Uterus (tissue), 4 donors: ENCODE results near the gene BCAM. TPM values are rescaled to one million over a fixed set of nuclear protein-coding genes. Genes with fewer than 3 reads are reported as not detected.

Experiments
- DNase-seq, 2 donors: peaks; one replicate each; pipeline ENCODE4 v3.0.0-alpha.2; 2019 to 2020
- H3K27ac ChIP-seq, 2 donors: fragments of 200-600 bp; sonication (generic); 1 replicate in 1 of 2; 2 replicates in 1 of 2; pipeline ENCODE4 v1.5.1; 2016 to 2018
- H3K27me3 ChIP-seq, 2 donors: fragments of 200-600 bp; sonication (generic); one replicate each; pipeline ENCODE4 v1.5.1; 2018 to 2019; ENCODE audit warnings: control low read depth in 1 of 2
- H3K36me3 ChIP-seq, 2 donors: fragments of 200-600 bp; sonication (generic); one replicate each; pipeline ENCODE4 v1.5.1; 2019; ENCODE audit warnings: control low read depth in 1 of 2
- H3K4me1 ChIP-seq, 2 donors: fragments of 200-600 bp; sonication (generic); one replicate each; pipeline ENCODE4 v1.5.1; 2018 to 2019; ENCODE audit warnings: control low read depth in 1 of 2
- H3K4me3 ChIP-seq, 2 donors: fragments of 200-600 bp; sonication (generic); 1 replicate in 1 of 2; 2 replicates in 1 of 2; pipeline ENCODE4 v1.5.1; 2018 to 2019; ENCODE audit warnings: mild to moderate bottlenecking in 1 of 2
- H3K9me3 ChIP-seq, 2 donors: fragments of 200-600 bp; sonication (generic); one replicate each; pipeline ENCODE4 v1.5.1; 2019; ENCODE audit warnings: control low read depth in 1 of 2
- POLR2A ChIP-seq, 2 donors: fragments of 450-650 bp; IDR thresholded peaks; one replicate each; pipeline ENCODE4 v1.6.1; 2016; ENCODE audit warnings: antibody characterized with exemption in 2 of 2, mild to moderate bottlenecking in 1 of 2, moderate library complexity in 1 of 2
- intact Hi-C: fragments of 100-400 bp; cut with DNase I; formaldehyde crosslinking; loops from one replicate; pipeline ENCODE4 v1.15.1; 2023; ENCODE audit warnings: low total_unique reads
- total RNA-seq, 4 donors: library from RNA; depleted of rRNA in 3 of 4; stranded (reverse); fragments of >200 nt in 3 of 4; gene quantifications; one replicate each; pipeline versions ENCODE4 v1.1.0 to v1.2.4, GENCODE V29; 2014 to 2023
- TF ChIP-seq, protein P1 (sequence below), 4 experiments: fragments of 200-600 bp in 2 of 4; fragments of 450-650 bp in 2 of 4; sonication (generic) in 2 of 4; IDR thresholded peaks; one replicate each; pipeline ENCODE4 v1.5.1; 2016 to 2019; ENCODE audit warnings: antibody characterized with exemption in 4 of 4, mild to moderate bottlenecking in 2 of 4, moderate library complexity in 1 of 4
- donor health status: DM: yes; HTN: yes; CAD: no.

Gene BCAM
- total RNA-seq, 4 donors from 2014 or later = 3.8 to 171 (median 111) TPM

DNA sequence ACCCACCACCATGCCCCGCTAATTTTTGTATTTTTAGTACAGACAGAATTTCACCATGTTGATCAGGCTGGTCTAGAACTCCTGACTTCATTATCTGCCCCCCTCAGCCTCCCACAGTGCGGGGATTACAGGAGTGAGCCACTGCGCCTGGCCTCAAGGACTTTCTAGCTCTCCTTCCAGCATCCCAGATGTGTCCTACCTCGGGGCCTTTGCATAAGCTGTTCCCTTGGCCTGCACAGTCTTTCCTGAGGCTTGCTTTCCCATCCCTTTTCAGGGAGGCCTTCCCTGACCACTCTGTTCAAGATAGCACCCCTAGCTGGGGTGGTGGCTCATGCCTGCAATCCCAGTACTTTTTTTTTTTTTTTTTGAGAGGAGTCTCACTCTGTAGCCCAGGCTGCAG, 14.3 kb upstream of the BCAM start:
- TF ChIP-seq, protein P1, sequence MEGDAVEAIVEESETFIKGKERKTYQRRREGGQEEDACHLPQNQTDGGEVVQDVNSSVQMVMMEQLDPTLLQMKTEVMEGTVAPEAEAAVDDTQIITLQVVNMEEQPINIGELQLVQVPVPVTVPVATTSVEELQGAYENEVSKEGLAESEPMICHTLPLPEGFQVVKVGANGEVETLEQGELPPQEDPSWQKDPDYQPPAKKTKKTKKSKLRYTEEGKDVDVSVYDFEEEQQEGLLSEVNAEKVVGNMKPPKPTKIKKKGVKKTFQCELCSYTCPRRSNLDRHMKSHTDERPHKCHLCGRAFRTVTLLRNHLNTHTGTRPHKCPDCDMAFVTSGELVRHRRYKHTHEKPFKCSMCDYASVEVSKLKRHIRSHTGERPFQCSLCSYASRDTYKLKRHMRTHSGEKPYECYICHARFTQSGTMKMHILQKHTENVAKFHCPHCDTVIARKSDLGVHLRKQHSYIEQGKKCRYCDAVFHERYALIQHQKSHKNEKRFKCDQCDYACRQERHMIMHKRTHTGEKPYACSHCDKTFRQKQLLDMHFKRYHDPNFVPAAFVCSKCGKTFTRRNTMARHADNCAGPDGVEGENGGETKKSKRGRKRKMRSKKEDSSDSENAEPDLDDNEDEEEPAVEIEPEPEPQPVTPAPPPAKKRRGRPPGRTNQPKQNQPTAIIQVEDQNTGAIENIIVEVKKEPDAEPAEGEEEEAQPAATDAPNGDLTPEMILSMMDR (IDR thresholded peaks at IDR 0.05) = no peak
- no peak for TF ChIP-seq POLR2A (IDR thresholded peaks at IDR 0.05)
- intact Hi-C loops = no loop called here
- H3K27ac ChIP-seq = no peak overlapping the region
- DNase-seq = no peak
- H3K4me1 ChIP-seq = no peaks in the 10 kb centered on the region
- no peak overlapping the region for H3K4me3 ChIP-seq
- no peaks in the 10 kb centered on the region for H3K9me3 ChIP-seq
- no peaks in the 10 kb centered on the region for H3K36me3 ChIP-seq
- H3K27me3 ChIP-seq = no peaks in the 10 kb centered on the region

DNA sequence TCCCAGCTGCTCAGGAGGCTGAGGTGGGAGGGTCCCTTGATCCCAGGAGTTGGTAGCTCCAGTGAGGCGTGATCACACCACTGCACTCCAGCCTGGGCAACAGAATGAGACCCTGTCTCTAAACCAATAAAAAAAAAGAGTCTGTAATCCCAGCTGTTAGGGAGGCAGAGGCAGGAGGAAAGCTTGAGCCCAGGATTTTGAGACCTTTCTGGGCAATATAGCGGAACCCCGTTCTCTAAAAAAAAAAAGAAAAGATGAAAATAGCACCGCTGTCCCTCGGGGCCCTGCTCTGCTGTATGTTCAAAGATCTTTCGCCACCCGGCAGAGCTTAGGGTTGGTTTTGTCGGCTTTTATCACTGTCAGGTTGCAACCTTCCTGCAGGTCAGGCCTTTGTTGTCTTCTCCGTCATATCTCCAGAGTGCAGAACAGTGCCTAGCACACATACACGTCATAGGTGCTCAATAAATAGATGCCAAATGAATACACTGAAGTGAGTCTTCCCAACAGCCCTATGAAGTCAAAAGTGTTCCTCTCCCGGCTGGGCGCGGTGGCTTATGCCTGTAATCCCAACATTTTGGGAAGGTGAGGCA, 13.4 kb upstream of the BCAM start:
- Histone ChIP-seq H3K36me3 (no peaks in the 10 kb centered on the region), H3K4me3 (no peak overlapping the region), H3K9me3 (no peaks in the 10 kb centered on the region), H3K27ac (no peak overlapping the region), H3K4me1 (peaks cover 0 to 3% of the 10 kb centered on the region in 2 donors), H3K27me3 (no peaks in the 10 kb centered on the region)
- no peak for DNase-seq
- no peak for TF ChIP-seq POLR2A (IDR thresholded peaks at IDR 0.05)
- TF ChIP-seq, protein P1 (IDR thresholded peaks at IDR 0.05) = no peak
- intact Hi-C loops = no loop called here

DNA sequence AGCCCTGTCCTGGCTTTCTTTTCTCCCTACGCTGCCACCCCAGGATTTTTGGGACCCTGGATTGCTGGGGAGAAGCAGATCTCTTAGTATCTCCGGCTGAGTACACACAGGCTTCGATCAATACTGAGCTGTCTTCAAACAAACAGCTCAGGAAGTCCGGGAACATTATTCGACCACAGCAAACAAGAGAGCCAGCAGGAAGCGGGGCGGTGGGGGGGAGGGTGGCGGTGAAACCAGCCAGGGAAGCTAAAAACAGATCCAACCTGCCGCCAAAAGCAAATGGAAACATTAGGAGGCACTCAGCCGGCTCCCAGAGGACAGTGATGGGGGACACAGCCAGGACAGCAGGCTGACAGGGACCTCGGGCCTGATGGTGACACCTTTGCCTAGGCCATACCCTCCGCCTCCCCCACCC, 12.2 kb upstream of the BCAM start:
- H3K4me3 ChIP-seq = no peak overlapping the region
- peaks cover 0 to 4% of the 10 kb centered on the region in 2 donors for H3K4me1 ChIP-seq
- H3K36me3 ChIP-seq = no peaks in the 10 kb centered on the region
- TF ChIP-seq, protein P1 (IDR thresholded peaks at IDR 0.05) = no peak
- TF ChIP-seq POLR2A (IDR thresholded peaks at IDR 0.05) = no peak
- DNase-seq = no peak
- H3K27me3 ChIP-seq = no peaks in the 10 kb centered on the region
- peak overlapping the region; percentile 27 to 65 for H3K27ac ChIP-seq
- no peaks in the 10 kb centered on the region for H3K9me3 ChIP-seq
- intact Hi-C loops = no loop called here

DNA sequence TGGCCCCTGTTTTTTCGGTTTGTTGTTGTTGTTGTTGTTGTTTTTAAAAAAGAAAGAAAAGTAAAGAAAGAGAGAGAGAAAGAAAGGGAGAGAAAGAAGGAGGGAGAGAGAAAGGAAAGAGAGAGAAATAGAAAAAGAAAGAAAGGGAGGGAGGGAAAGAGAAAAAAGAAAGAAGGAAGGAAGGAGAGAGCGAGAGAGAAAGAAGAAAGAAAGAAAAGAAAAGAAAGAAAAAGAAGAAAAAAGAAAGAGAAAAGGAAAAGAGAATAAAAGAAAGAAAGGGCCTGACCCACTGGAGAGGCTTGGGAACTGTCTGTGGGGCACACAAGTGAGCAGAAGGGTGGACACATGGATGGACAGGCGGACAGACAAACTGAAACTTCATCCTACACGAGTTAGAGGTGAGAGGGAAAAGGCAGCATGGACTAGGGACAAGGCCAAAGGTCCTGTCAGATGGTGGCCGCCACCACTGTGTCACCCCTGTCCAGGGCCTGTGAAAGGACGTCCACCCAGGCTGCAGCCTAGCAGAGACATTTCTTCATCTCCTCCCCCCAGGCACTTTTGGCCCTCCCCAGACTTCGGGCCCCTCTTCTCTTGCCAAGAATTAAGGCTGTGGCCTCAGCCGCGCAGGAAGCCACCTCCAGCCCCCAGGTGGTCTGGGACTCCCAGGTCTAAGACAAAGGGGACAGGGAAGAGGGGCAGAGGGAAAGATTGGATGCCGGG, 9.1 kb upstream of the BCAM start:
- Histone ChIP-seq H3K36me3 (no peaks in the 10 kb centered on the region), H3K27me3 (no peaks in the 10 kb centered on the region), H3K27ac (no peak overlapping the region), H3K4me3 (no peak overlapping the region), H3K4me1 (peaks cover 0 to 4% of the 10 kb centered on the region in 2 donors), H3K9me3 (no peaks in the 10 kb centered on the region)
- TF ChIP-seq, protein P1 (IDR thresholded peaks at IDR 0.05) = no peak
- TF ChIP-seq POLR2A (IDR thresholded peaks at IDR 0.05) = no peak
- intact Hi-C loops = loop anchor here (5.0 kb wide), 1 partner anchor 43 kb away; no protein-coding TSS in a partner anchor
- DNase-seq = no peak

DNA sequence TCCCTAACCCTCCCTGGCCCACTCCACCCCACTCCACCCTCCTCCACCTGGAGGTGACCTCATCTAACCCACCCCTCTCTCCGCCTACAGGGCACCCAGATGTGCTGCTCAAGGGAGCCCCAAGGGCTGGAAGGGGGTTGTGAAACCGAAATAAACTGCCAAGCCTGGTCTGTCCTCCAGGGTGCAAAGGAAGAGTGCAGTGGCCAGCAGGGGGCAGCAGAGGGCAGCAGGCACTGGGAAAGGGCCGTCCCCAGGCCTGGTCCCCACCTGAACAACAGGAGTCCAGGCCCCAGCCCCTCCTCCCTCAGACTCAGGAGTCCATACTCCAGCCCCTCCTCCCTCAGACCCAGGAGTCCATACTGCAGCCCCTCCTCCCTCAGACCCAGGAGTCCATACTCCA, 8.4 kb upstream of the BCAM start:
- Histone ChIP-seq H3K27ac (no peak overlapping the region), H3K36me3 (no peaks in the 10 kb centered on the region), H3K27me3 (no peaks in the 10 kb centered on the region), H3K4me1 (peaks cover 0 to 4% of the 10 kb centered on the region in 2 donors), H3K4me3 (no peak overlapping the region), H3K9me3 (no peaks in the 10 kb centered on the region)
- intact Hi-C loops = loop anchor here (5.0 kb wide), 1 partner anchor 42 kb away; no protein-coding TSS in a partner anchor
- no peak for TF ChIP-seq POLR2A (IDR thresholded peaks at IDR 0.05)
- TF ChIP-seq, protein P1 (IDR thresholded peaks at IDR 0.05) = peak; percentile 93 to 98 (median 95)
- DNase-seq = peak; percentile 86
